H1 (cell line): ENCODE results near the gene TGOLN2. TPM values are rescaled to one million over a fixed set of nuclear protein-coding genes. Genes with fewer than 3 reads are reported as not detected.

Source experiments
- EP300 ChIP-seq, 2 experiments: IDR thresholded peaks; 1 replicate in 1 of 2; 2 replicates in 1 of 2; pipeline ENCODE4 v1.6.1; 2011 to 2012; ENCODE audit warnings: low read depth in 2 of 2, low read length in 2 of 2, mild to moderate bottlenecking in 2 of 2, borderline replicate concordance in 1 of 2, inconsistent platforms in 1 of 2, moderate library complexity in 1 of 2
- GTF2F1 ChIP-seq: IDR thresholded peaks from 2 replicates; pipeline ENCODE4 v1.6.1; 2012; ENCODE audit warnings: low read depth, low read length, improper control_type of control experiment, borderline replicate concordance
- SIX5 ChIP-seq: IDR thresholded peaks from 2 replicates; pipeline ENCODE4 v1.6.1; 2011; ENCODE audit warnings: mild to moderate bottlenecking, low read depth, low read length
- SUZ12 ChIP-seq: fragments of 200-600 bp; sonication (generic); IDR thresholded peaks from 2 replicates; pipeline ENCODE4 v1.6.1; 2012; ENCODE audit warnings: mild to moderate bottlenecking, inconsistent platforms, low read length, moderate library complexity, mixed read lengths
- polyA plus RNA-seq, 7 experiments: library from polyadenylated mRNA; depleted of rRNA in 3 of 7; stranded (reverse) in 5 of 7; unstranded in 2 of 7; fragments of >200 nt in 5 of 7; fragments of 200-250 nt in 2 of 7; gene quantifications; 1 replicate in 5 of 7; 2 replicates in 1 of 7; 4 replicates in 1 of 7; pipeline versions ENCODE4 v1.2.1 to v1.2.3, GENCODE V29; 2011 to 2013; ENCODE audit warnings: missing spikeins in 2 of 7, mixed read lengths in 2 of 7
- total RNA-seq: library from RNA; stranded (reverse); fragmentation: NEBNext Ultra II Directional; extraction: Animal tissue kit (Norgen Biotek cat#: 25700); gene quantifications from 2 replicates; pipeline ENCODE4 v1.2.1, GENCODE V29; 2021
- TF ChIP-seq, protein P1 (sequence below): IDR thresholded peaks from 2 replicates; pipeline ENCODE4 v1.6.1; 2011; ENCODE audit warnings: low read length, improper control_type of control experiment

TGOLN2 gene
- total and polyA plus RNA-seq, 2 of the 8 experiments (the other 6 are each of a cell fraction or from before 2014, with no cell fraction given) = 33.9 to 38.9 TPM

- TF ChIP-seq GTF2F1 (no peak), SUZ12 (no peak), SIX5 (no peak), EP300 (IDR thresholded peaks at IDR 0.05; ENCODE audit: borderline replicate concordance in 1 of 2, low read depth in 2 of 2, low read length in 2 of 2) (no peak)
- TF ChIP-seq, protein P1, sequence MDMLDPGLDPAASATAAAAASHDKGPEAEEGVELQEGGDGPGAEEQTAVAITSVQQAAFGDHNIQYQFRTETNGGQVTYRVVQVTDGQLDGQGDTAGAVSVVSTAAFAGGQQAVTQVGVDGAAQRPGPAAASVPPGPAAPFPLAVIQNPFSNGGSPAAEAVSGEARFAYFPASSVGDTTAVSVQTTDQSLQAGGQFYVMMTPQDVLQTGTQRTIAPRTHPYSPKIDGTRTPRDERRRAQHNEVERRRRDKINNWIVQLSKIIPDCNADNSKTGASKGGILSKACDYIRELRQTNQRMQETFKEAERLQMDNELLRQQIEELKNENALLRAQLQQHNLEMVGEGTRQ = no peak
Measured at GRCh38 chr2:85329181-85329651, 1.4 kb upstream of the TGOLN2 start (continued).
